SK-N-MC (cell line): ENCODE measurements around the gene UGT1A7.

Experiments
- DNase-seq: peaks from one replicate; pipeline ENCODE4 v3.0.0-alpha.2; 2011; ENCODE audit warnings: low read depth, low spot score
- H3K27ac ChIP-seq: fragments of 200-600 bp; sonication (generic); 2 replicates; pipeline ENCODE4 v1.5.1; 2016; ENCODE audit warnings: mixed run types
- H3K36me3 ChIP-seq: fragments of 200-600 bp; sonication (generic); 2 replicates; pipeline ENCODE4 v1.6.1; 2017; ENCODE audit warnings: antibody characterized with exemption, low read length, mixed read lengths; ENCODE audit not compliant: insufficient read depth
- H3K4me3 ChIP-seq: fragments of 200-600 bp; sonication (generic); 2 replicates; pipeline ENCODE4 v1.5.1; 2016
- H3K9ac ChIP-seq: fragments of 200-600 bp; sonication (generic); 2 replicates; pipeline ENCODE4 v1.8.0; 2017; ENCODE audit warnings: mixed run types, mixed read lengths; ENCODE audit not compliant: insufficient read length
- H3K9me3 ChIP-seq: fragments of 200-600 bp; sonication (generic); 2 replicates; pipeline ENCODE4 v1.6.1; 2017; ENCODE audit warnings: low read depth, mild to moderate bottlenecking, antibody characterized with exemption, low read length, moderate library complexity, mixed read lengths
- EZH2 ChIP-seq: fragments of 200-600 bp; sonication (generic); IDR thresholded peaks from one replicate; pipeline ENCODE4 v1.6.1; 2017; ENCODE audit warnings: antibody characterized with exemption
- FOXP2 ChIP-seq: optimal IDR thresholded peaks from 2 replicates; pipeline ENCODE3; 2011; ENCODE audit warnings: mild to moderate bottlenecking, moderate library complexity; ENCODE audit not compliant: insufficient read depth; ENCODE audit errors: extremely low read length, control extremely low read depth
- POLR2AphosphoS5 ChIP-seq: IDR thresholded peaks from 2 replicates; pipeline ENCODE4 v1.6.1; 2012; ENCODE audit warnings: mild to moderate bottlenecking, low read depth, low read length, borderline replicate concordance

Gene UGT1A7

GRCh38 chr2:233761040-233761769 lies 79.5 kb downstream of the UGT1A7 start:
- Histone ChIP-seq H3K27ac (no peak overlapping the region), H3K9ac (no peak overlapping the region), H3K4me3 (no peak overlapping the region), H3K36me3 (no peaks in the 10 kb centered on the region), H3K9me3 (no peaks in the 10 kb centered on the region)
- TF ChIP-seq EZH2 (no peak), POLR2AphosphoS5 (no peak)
- no peak for DNase-seq

DNA sequence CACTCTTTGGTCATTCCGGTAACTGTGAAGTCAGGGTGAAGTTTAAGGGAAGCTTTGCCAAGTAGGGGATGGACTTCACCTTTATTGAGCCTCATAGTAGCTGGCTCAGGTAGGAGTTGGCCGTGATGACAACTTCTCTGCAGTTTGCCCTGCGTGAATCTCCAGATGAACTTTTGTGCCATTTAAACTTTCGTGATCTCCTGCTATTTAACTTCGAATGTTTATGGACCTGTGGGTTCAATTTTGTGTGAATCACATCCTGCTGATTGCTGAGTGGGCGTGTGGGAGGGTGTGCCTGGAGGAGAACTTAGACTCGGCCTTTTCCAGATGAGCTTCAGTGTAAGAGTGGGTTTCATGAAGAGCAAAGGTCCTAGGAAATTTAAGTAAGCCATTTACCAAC lies 82.6 kb downstream of the UGT1A7 start:
- Histone ChIP-seq H3K4me3 (no peak overlapping the region), H3K27ac (no peak overlapping the region), H3K9me3 (no peaks in the 10 kb centered on the region), H3K9ac (no peak overlapping the region), H3K36me3 (no peaks in the 10 kb centered on the region)
- no peak for TF ChIP-seq FOXP2
- no peak for TF ChIP-seq EZH2
- no peak for TF ChIP-seq POLR2AphosphoS5
- no peak for DNase-seq

GRCh38 chr2:233764761-233765160 lies 83.1 kb downstream of the UGT1A7 start:
- H3K36me3 ChIP-seq: no peaks in the 10 kb centered on the region
- H3K9ac ChIP-seq: no peak overlapping the region
- no peak overlapping the region for H3K27ac ChIP-seq
- H3K4me3 ChIP-seq: no peak overlapping the region
- no peak for DNase-seq
- no peaks in the 10 kb centered on the region for H3K9me3 ChIP-seq
- no peak for TF ChIP-seq EZH2
- no peak for TF ChIP-seq FOXP2
- no peak for TF ChIP-seq POLR2AphosphoS5

DNA sequence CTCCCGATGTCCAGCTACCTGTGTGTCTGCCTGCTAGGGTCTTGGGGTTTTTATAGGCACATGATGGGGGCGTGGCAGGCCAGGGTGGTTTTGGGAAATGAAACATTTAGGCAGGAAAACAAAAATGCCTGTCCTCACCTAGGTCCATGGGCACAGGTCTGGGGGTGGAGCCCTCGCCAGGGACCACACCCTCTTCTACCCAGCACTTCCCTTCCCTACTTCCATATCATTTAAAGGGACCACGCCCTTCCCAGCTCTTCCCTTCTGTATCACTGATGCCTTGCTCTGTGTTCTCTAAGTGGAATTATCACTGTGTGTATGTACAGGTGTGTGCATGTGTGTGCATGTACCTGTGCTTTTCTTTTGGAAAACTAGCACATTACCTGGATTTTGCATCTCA lies 84.7 kb downstream of the UGT1A7 start:
- Histone ChIP-seq H3K36me3 (no peaks in the 10 kb centered on the region), H3K9me3 (no peaks in the 10 kb centered on the region), H3K4me3 (no peak overlapping the region), H3K27ac (no peak overlapping the region), H3K9ac (no peak overlapping the region)
- TF ChIP-seq POLR2AphosphoS5: no peak
- no peak for TF ChIP-seq FOXP2
- no peak for TF ChIP-seq EZH2
- DNase-seq: no peak

- no peak overlapping the region for H3K9ac ChIP-seq
- no peaks in the 10 kb centered on the region for H3K36me3 ChIP-seq
- no peak overlapping the region for H3K4me3 ChIP-seq
- no peaks in the 10 kb centered on the region for H3K9me3 ChIP-seq
- no peak for DNase-seq
- no peak overlapping the region for H3K27ac ChIP-seq
- TF ChIP-seq EZH2 (no peak), FOXP2 (no peak), POLR2AphosphoS5 (no peak)
Observed at GRCh38 chr2:233768076-233768475, 86.4 kb downstream of the UGT1A7 start.

GRCh38 chr2:233769260-233769659 lies 87.6 kb downstream of the UGT1A7 start:
- no peaks in the 10 kb centered on the region for H3K36me3 ChIP-seq
- TF ChIP-seq EZH2 (no peak), FOXP2 (no peak), POLR2AphosphoS5 (no peak)

DNA sequence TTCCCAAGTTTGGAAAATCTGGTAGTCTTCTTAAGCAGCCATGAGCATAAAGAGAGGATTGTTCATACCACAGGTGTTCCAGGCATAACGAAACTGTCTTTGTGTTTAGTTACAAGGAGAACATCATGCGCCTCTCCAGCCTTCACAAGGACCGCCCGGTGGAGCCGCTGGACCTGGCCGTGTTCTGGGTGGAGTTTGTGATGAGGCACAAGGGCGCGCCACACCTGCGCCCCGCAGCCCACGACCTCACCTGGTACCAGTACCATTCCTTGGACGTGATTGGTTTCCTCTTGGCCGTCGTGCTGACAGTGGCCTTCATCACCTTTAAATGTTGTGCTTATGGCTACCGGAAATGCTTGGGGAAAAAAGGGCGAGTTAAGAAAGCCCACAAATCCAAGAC lies 90.5 kb downstream of the UGT1A7 start:
- Histone ChIP-seq H3K9me3 (no peaks in the 10 kb centered on the region), H3K27ac (no peak overlapping the region), H3K9ac (no peak overlapping the region), H3K36me3 (no peaks in the 10 kb centered on the region), H3K4me3 (no peak overlapping the region)
- TF ChIP-seq POLR2AphosphoS5 (no peak), EZH2 (no peak), FOXP2 (no peak)
- DNase-seq: no peak

More at GRCh38 chr2:233769260-233769659, 87.6 kb downstream of the UGT1A7 start:
- no peak for DNase-seq
- Histone ChIP-seq H3K27ac (no peak overlapping the region), H3K4me3 (no peak overlapping the region), H3K9me3 (no peaks in the 10 kb centered on the region), H3K9ac (no peak overlapping the region)

DNA sequence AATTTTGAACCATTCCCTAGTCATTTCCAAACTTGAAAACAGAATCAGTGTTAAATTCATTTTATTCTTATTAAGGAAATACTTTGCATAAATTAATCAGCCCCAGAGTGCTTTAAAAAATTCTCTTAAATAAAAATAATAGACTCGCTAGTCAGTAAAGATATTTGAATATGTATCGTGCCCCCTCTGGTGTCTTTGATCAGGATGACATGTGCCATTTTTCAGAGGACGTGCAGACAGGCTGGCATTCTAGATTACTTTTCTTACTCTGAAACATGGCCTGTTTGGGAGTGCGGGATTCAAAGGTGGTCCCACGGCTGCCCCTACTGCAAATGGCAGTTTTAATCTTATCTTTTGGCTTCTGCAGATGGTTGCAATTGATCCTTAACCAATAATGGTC lies 90.9 kb downstream of the UGT1A7 start:
- TF ChIP-seq POLR2AphosphoS5 (no peak), FOXP2 (no peak), EZH2 (no peak)

GRCh38 chr2:233773854-233774253 lies 92.2 kb downstream of the UGT1A7 start:
- DNase-seq: no peak
- H3K9ac ChIP-seq: no peak overlapping the region
- no peaks in the 10 kb centered on the region for H3K9me3 ChIP-seq
- no peak overlapping the region for H3K27ac ChIP-seq
- TF ChIP-seq FOXP2 (no peak), EZH2 (no peak), POLR2AphosphoS5 (no peak)
- no peaks in the 10 kb centered on the region for H3K36me3 ChIP-seq
- H3K4me3 ChIP-seq: no peak overlapping the region

More for the DNA sequence above, 90.9 kb downstream of the UGT1A7 start:
- H3K36me3 ChIP-seq: no peaks in the 10 kb centered on the region
- H3K27ac ChIP-seq: no peak overlapping the region
- no peaks in the 10 kb centered on the region for H3K9me3 ChIP-seq
- no peak for DNase-seq
- no peak overlapping the region for H3K4me3 ChIP-seq
- no peak overlapping the region for H3K9ac ChIP-seq
